HCT116 (cell line): ENCODE measurements around the gene STAB1. TPM values are rescaled to one million over a fixed set of nuclear protein-coding genes. Genes with fewer than 3 reads are reported as not detected.

Source experiments
- ATAC-seq: fragments of 200-7000 bp; cut with Tn5 transposase; 2 replicates; pipeline ENCODE4 v1.9.1; 2020; ENCODE audit warnings: mild to moderate bottlenecking, moderate library complexity
- BruUV-seq: library from RNA; stranded (reverse); fragments of 400-500 nt; replicated peaks from 2 replicates; lab custom pipeline; 2021; lab: Mats Ljungman, UMichigan
- CTCF ChIA-PET: fragments of 300-600 bp; sonication (Branson Sonifier 250); formaldehyde crosslinking; loops from one replicate; lab custom pipeline; 2021; ENCODE audit warnings: antibody characterized with exemption; lab: Charles Lee
- POLR2A ChIA-PET: fragments of 300-600, 350-600 bp; sonication (Branson Sonifier 250); formaldehyde crosslinking; loops from one replicate; lab custom pipeline; 2021; ENCODE audit warnings: antibody characterized with exemption; lab: Charles Lee
- RAD21 ChIA-PET, 2 experiments: fragments of 300-600 bp; sonication (Branson Sonifier 250); formaldehyde crosslinking; loops; one replicate each; lab custom pipeline; 2023; ENCODE audit warnings: low total read pairs in 2 of 2; ENCODE audit not compliant: uncharacterized antibody in 2 of 2, unreplicated experiment in 2 of 2, low non-redundant PET in 1 of 2; lab: Charles Lee
- DNase-seq: peaks from one replicate; pipeline ENCODE4 v3.0.0-alpha.2; 2010; ENCODE audit warnings: low read depth, low spot score
- H2AFZ ChIP-seq: fragments of 200-600 bp; shearing (Covaris generic), sonication (generic); 2 replicates; pipeline ENCODE4 v1.6.1; 2017; ENCODE audit warnings: low read depth, mixed run types, mixed read lengths, antibody characterized with exemption, low read length; ENCODE audit not compliant: poor library complexity, severe bottlenecking
- H3K27ac ChIP-seq: 2 replicates; pipeline ENCODE4 v1.5.1; 2012; ENCODE audit warnings: low read depth, low read length
- H3K27me3 ChIP-seq: fragments of 200-600 bp; sonication (generic); 2 replicates; pipeline ENCODE4 v1.6.1; 2016; ENCODE audit warnings: mixed run types, low read length, mixed read lengths; ENCODE audit not compliant: insufficient read depth
- H3K36me3 ChIP-seq, 2 experiments: fragments of 200-500 bp in 1 of 2; fragments of 200-600 bp in 1 of 2; sonication (Bioruptor generic) in 1 of 2; sonication (generic) in 1 of 2; 2 replicates each; pipeline versions ENCODE4 v1.5.1 to v1.6.1; 2014 to 2016; ENCODE audit warnings: low read length in 2 of 2, inconsistent platforms in 1 of 2, mixed read lengths in 1 of 2, mixed run types in 1 of 2; ENCODE audit not compliant: insufficient read depth in 2 of 2, control insufficient read depth in 1 of 2
- H3K4me1 ChIP-seq, 2 experiments: fragments of 200-600 bp in 1 of 2; sonication (generic) in 1 of 2; 2 replicates each; pipeline versions ENCODE4 v1.5.1 to v1.6.1; 2012 to 2017; ENCODE audit warnings: low read length in 2 of 2, inconsistent platforms in 1 of 2, mild to moderate bottlenecking in 1 of 2, mixed read lengths in 1 of 2, mixed run types in 1 of 2, moderate library complexity in 1 of 2; ENCODE audit not compliant: insufficient read depth in 2 of 2, control insufficient read depth in 1 of 2
- H3K4me2 ChIP-seq: fragments of 200-600 bp; sonication (generic); 2 replicates; pipeline ENCODE4 v1.6.1; 2017; ENCODE audit warnings: mixed run types, low read length, mixed read lengths
- H3K4me3 ChIP-seq, 2 experiments: fragments of 200-600 bp in 1 of 2; sonication (generic) in 1 of 2; replicated peaks in 1 of 2; 2 replicates each; pipeline ENCODE4 v1.5.1; 2011 to 2016; ENCODE audit warnings: low read length in 2 of 2, control low read depth in 1 of 2, low read depth in 1 of 2, mild to moderate bottlenecking in 1 of 2, mixed read lengths in 1 of 2, mixed run types in 1 of 2
- H3K79me2 ChIP-seq: fragments of 200-600 bp; sonication (generic); 2 replicates; pipeline ENCODE4 v1.6.1; 2017; ENCODE audit warnings: mild to moderate bottlenecking, mixed run types, low read length, moderate library complexity, mixed read lengths; ENCODE audit not compliant: insufficient read depth
- H3K9ac ChIP-seq: fragments of 200-600 bp; sonication (generic); 2 replicates; pipeline ENCODE4 v1.6.1; 2016; ENCODE audit warnings: low read length, mixed read lengths
- H3K9me2 ChIP-seq: fragments of 200-600 bp; sonication (generic), shearing (Covaris generic); 2 replicates; pipeline ENCODE4 v1.6.1; 2017; ENCODE audit warnings: mixed run types, mild to moderate bottlenecking, moderate library complexity; ENCODE audit not compliant: insufficient read depth
- H3K9me3 ChIP-seq, 2 experiments: fragments of 200-500 bp in 1 of 2; fragments of 200-600 bp in 1 of 2; sonication (Bioruptor generic) in 1 of 2; sonication (generic) in 1 of 2; 2 replicates each; pipeline ENCODE4 v1.6.1; 2014 to 2017; ENCODE audit warnings: low read length in 2 of 2, mixed read lengths in 2 of 2, inconsistent platforms in 1 of 2, low read depth in 1 of 2, mild to moderate bottlenecking in 1 of 2, mixed run types in 1 of 2, moderate library complexity in 1 of 2; ENCODE audit not compliant: control insufficient read depth in 1 of 2, insufficient read depth in 1 of 2
- H4K20me1 ChIP-seq: fragments of 200-600 bp; sonication (generic), shearing (Covaris generic); 2 replicates; pipeline ENCODE4 v1.6.1; 2017; ENCODE audit warnings: mixed run types, mild to moderate bottlenecking, moderate library complexity; ENCODE audit not compliant: insufficient read depth
- ATF3 ChIP-seq: IDR thresholded peaks from 2 replicates; pipeline ENCODE4 v1.6.1; 2012
- POLR2AphosphoS5 ChIP-seq: IDR thresholded peaks from 2 replicates; pipeline ENCODE4 v1.6.1; 2011; ENCODE audit warnings: mild to moderate bottlenecking, low read depth, low read length, moderate library complexity
- REST ChIP-seq: IDR thresholded peaks from 2 replicates; pipeline ENCODE4 v1.6.1; 2012; ENCODE audit warnings: low read depth
- YY1 ChIP-seq: IDR thresholded peaks from 2 replicates; pipeline ENCODE4 v1.6.1; 2011; ENCODE audit warnings: low read length, low read depth, moderate library complexity, mild to moderate bottlenecking; ENCODE audit not compliant: insufficient replicate concordance; ENCODE audit errors: extremely low read depth
- intact Hi-C: fragments of 100-400 bp; cut with micrococcal nuclease; formaldehyde crosslinking; loops from 2 replicates; pipeline ENCODE4 v1.10.0; 2022
- total RNA-seq: library from RNA; stranded (reverse); gene quantifications from one replicate; pipeline ENCODE4 v1.2.1, GENCODE V29; 2021; ENCODE audit not compliant: unreplicated experiment
- TF ChIP-seq, protein P1 (sequence below): IDR thresholded peaks from 2 replicates; pipeline ENCODE4 v1.6.1; 2012
- TF ChIP-seq, protein P2 (sequence below): IDR thresholded peaks from 2 replicates; pipeline ENCODE4 v1.6.1; 2011; ENCODE audit warnings: mild to moderate bottlenecking, low read length, moderate library complexity; ENCODE audit not compliant: insufficient replicate concordance; ENCODE audit errors: extremely low read depth

STAB1 gene
- total RNA-seq, 1 experiment from 2014 or later: 0.44 TPM

DNA sequence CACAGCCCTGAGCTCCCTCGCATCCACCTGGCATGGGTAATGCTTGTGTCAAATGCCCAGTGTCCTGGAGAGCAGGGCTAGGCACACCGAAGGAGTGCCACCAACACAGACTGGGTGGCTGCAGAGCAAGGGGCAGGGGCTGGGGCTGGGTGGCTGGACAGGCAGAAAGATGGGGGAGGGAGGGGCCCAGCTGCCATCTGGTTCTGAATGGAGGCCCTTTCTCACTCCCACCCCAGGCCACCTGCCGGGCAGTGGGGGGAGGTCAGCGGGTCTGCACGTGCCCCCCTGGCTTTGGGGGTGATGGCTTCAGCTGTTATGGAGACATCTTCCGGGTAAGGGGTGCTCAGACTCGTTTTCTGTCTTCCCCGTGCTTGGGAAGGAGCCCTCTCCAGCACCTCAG is 17.0 kb downstream of the STAB1 start (continued):
- no peak for TF ChIP-seq REST
- no peak for TF ChIP-seq YY1

- Histone ChIP-seq H3K79me2 (no peaks in the 10 kb centered on the region), H4K20me1 (no peaks in the 10 kb centered on the region), H3K4me3 (no peak overlapping the region), H3K36me3 (no peaks in the 10 kb centered on the region), H3K9me3 (no peaks in the 10 kb centered on the region), H3K4me1 (peaks cover 0 to 6% of the 10 kb centered on the region in 2 experiments; a peak in 1 of 4 replicates), H2AFZ (no peak overlapping the region), H3K4me2 (no peak overlapping the region), H3K27ac (no peak overlapping the region), H3K27me3 (no peaks in the 10 kb centered on the region), H3K9me2 (no peaks in the 10 kb centered on the region), H3K9ac (no peak overlapping the region)
- DNase-seq (no peak), ATAC-seq (no peak)
- RAD21 ChIA-PET: no interaction called here
- CTCF ChIA-PET: no interaction called here
- BruUV-seq: no TSS peak
- TF ChIP-seq, protein P1, sequence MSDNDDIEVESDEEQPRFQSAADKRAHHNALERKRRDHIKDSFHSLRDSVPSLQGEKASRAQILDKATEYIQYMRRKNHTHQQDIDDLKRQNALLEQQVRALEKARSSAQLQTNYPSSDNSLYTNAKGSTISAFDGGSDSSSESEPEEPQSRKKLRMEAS: no peak
- TF ChIP-seq POLR2AphosphoS5: no peak
- TF ChIP-seq, protein P2, sequence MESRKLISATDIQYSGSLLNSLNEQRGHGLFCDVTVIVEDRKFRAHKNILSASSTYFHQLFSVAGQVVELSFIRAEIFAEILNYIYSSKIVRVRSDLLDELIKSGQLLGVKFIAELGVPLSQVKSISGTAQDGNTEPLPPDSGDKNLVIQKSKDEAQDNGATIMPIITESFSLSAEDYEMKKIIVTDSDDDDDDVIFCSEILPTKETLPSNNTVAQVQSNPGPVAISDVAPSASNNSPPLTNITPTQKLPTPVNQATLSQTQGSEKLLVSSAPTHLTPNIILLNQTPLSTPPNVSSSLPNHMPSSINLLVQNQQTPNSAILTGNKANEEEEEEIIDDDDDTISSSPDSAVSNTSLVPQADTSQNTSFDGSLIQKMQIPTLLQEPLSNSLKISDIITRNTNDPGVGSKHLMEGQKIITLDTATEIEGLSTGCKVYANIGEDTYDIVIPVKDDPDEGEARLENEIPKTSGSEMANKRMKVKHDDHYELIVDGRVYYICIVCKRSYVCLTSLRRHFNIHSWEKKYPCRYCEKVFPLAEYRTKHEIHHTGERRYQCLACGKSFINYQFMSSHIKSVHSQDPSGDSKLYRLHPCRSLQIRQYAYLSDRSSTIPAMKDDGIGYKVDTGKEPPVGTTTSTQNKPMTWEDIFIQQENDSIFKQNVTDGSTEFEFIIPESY: no peak
- no peak for TF ChIP-seq ATF3
- no peak for TF ChIP-seq REST
- intact Hi-C loops: no loop called here
- POLR2A ChIA-PET: no interaction called here
These were observed 17.6 kb downstream of the STAB1 start for GRCh38 chr3:52512727-52513126.
